HL-60 (cell line): ENCODE measurements around the gene SP2.

Experiments used
- DNase-seq, 2 experiments: peaks; one replicate each; pipeline ENCODE4 v3.0.0-alpha.2; 2010 to 2020; ENCODE audit warnings: low read depth in 1 of 2, low spot score in 1 of 2
- H3K27ac ChIP-seq: fragments of 250-450 bp; sonication (Bioruptor Pico); replicated peaks from 2 replicates; pipeline ENCODE4 v1.5.1; 2020; ENCODE audit warnings: mild to moderate bottlenecking, moderate library complexity
- H3K27me3 ChIP-seq: fragments of 250-450 bp; sonication (Bioruptor Pico); 2 replicates; pipeline ENCODE4 v1.5.1; 2021; ENCODE audit warnings: mild to moderate bottlenecking, moderate library complexity; ENCODE audit not compliant: insufficient read depth, poor library complexity, severe bottlenecking
- H3K4me3 ChIP-seq: replicated peaks from 2 replicates; pipeline ENCODE4 v1.5.1; 2011; ENCODE audit warnings: mild to moderate bottlenecking, control low read depth, low read length; ENCODE audit not compliant: insufficient read depth
- CTCF ChIP-seq: IDR thresholded peaks from one replicate; pipeline ENCODE4 v1.5.1; 2011; ENCODE audit warnings: low read length, control low read depth, inconsistent platforms; ENCODE audit not compliant: insufficient read depth
- GABPA ChIP-seq: IDR thresholded peaks from 2 replicates; pipeline ENCODE4 v1.6.1; 2012; ENCODE audit warnings: low read depth
- POLR2AphosphoS5 ChIP-seq: IDR thresholded peaks from 2 replicates; pipeline ENCODE4 v1.6.1; 2012; ENCODE audit warnings: low read depth
- REST ChIP-seq: IDR thresholded peaks from 2 replicates; pipeline ENCODE4 v1.6.1; 2012; ENCODE audit warnings: low read depth; ENCODE audit not compliant: insufficient replicate concordance
- SPI1 ChIP-seq: IDR thresholded peaks from 2 replicates; pipeline ENCODE4 v1.6.1; 2012; ENCODE audit warnings: low read depth, mild to moderate bottlenecking, borderline replicate concordance

SP2 gene

GRCh38 chr17:47866941-47867340 is 29.1 kb upstream of the SP2 start:
- Histone ChIP-seq H3K27ac (no peak overlapping the region), H3K27me3 (peaks cover 14% of the 10 kb centered on the region), H3K4me3 (no peak overlapping the region)
- TF ChIP-seq REST = no peak
- no peak for TF ChIP-seq CTCF
- TF ChIP-seq GABPA = no peak
- TF ChIP-seq SPI1 = no peak
- no peak for TF ChIP-seq POLR2AphosphoS5
- no peak for DNase-seq

- H3K4me3 ChIP-seq = no peak overlapping the region
- peaks cover 14% of the 10 kb centered on the region for H3K27me3 ChIP-seq
- DNase-seq = no peak
- no peak overlapping the region for H3K27ac ChIP-seq
- TF ChIP-seq REST = no peak
- no peak for TF ChIP-seq POLR2AphosphoS5
- no peak for TF ChIP-seq CTCF
- no peak for TF ChIP-seq SPI1
- no peak for TF ChIP-seq GABPA
Observed at GRCh38 chr17:47867813-47868533, 28.1 kb upstream of the SP2 start.

GRCh38 chr17:47869114-47869513 is 26.9 kb upstream of the SP2 start:
- H3K27me3 ChIP-seq = peaks cover 14% of the 10 kb centered on the region
- no peak for DNase-seq

More at GRCh38 chr17:47869114-47869513, 26.9 kb upstream of the SP2 start:
- Histone ChIP-seq H3K4me3 (no peak overlapping the region), H3K27ac (no peak overlapping the region)
- TF ChIP-seq GABPA (no peak), REST (no peak), CTCF (no peak), POLR2AphosphoS5 (no peak), SPI1 (no peak)
